ENCODE measurements around the gene STK33. TPM values are rescaled to one million over a fixed set of nuclear protein-coding genes. Genes with fewer than 3 reads are reported as not detected.

The STK33 gene
- total RNA-seq, 1 experiment from 2014 or later, result 19.5 TPM

GRCh38 chr11:8365216-8365941 lies 228.6 kb downstream of the STK33 start:
- Histone ChIP-seq H2BK20ac (ENCODE audit: low read depth, low read length, poor library complexity, severe bottlenecking) (no peak overlapping the region), H3K18ac (ENCODE audit: insufficient read length, low read depth, low read length) (no peak overlapping the region), H4K91ac (ENCODE audit: insufficient read length, low read depth, low read length) (no peak overlapping the region), H3K23ac (ENCODE audit: insufficient read length, low read depth, low read length) (no peak overlapping the region), H2BK15ac (ENCODE audit: low read depth, low read length) (no peak overlapping the region), H2BK5ac (ENCODE audit: insufficient read length, low read length) (no peak overlapping the region), H3K4ac (ENCODE audit: low read depth, low read length) (no peak overlapping the region), H4K5ac (ENCODE audit: insufficient read length, low read depth, low read length) (no peak overlapping the region), H4K8ac (replicated peaks; ENCODE audit: insufficient read length, low read depth, low read length) (no peak overlapping the region), H3K14ac (ENCODE audit: insufficient read depth, low read length) (no peak overlapping the region), H4K20me1 (ENCODE audit: control insufficient read depth, insufficient read depth, insufficient read length) (no peaks in the 10 kb centered on the region), H3K56ac (ENCODE audit: insufficient read length, low read depth, low read length) (no peak overlapping the region), H3K27me3 (ENCODE audit: insufficient read depth, low read length) (no peaks in the 10 kb centered on the region), H2AFZ (ENCODE audit: low read length) (no peak overlapping the region), H3K23me2 (ENCODE audit: insufficient read length, low read depth, low read length, poor library complexity, severe bottlenecking) (no peaks in the 10 kb centered on the region), H3K9me3 (ENCODE audit: control insufficient read depth, low read depth, low read length) (no peaks in the 10 kb centered on the region), H2AK5ac (ENCODE audit: insufficient read length, low read length) (no peak overlapping the region), H3T11ph (ENCODE audit: low read length) (no peak overlapping the region), H2BK12ac (ENCODE audit: insufficient read length, low read depth, low read length) (no peak overlapping the region), H3K79me1 (ENCODE audit: insufficient read depth, low read depth, low read length, poor library complexity, severe bottlenecking) (no peaks in the 10 kb centered on the region), H3K79me2 (ENCODE audit: insufficient read depth, low read length) (no peaks in the 10 kb centered on the region), H3K4me2 (ENCODE audit: insufficient read depth, insufficient read length, low read length) (no peak overlapping the region), H3K4me1 (ENCODE audit: insufficient read depth, low read length) (no peaks in the 10 kb centered on the region), H2BK120ac (ENCODE audit: low read depth, low read length, poor library complexity, severe bottlenecking) (no peak overlapping the region), H3K27ac (ENCODE audit: insufficient read length, low read depth, low read length) (no peak overlapping the region), H3K9ac (ENCODE audit: extremely low read depth, insufficient read length, low read length) (no peak overlapping the region)
- DNase-seq, result peak; percentile 65
- no peaks in the 10 kb centered on the region for H3K36me3 Mint-ChIP-seq (ENCODE audit: insufficient read depth in 1 of 3, low read depth in 3 of 3)
- WGBS (ENCODE audit: extremely low coverage, insufficient read length, low lambda C conversion rate), result no CpG with 5 or more reads among the region's 11 CpGs
- peaks cover 4 to 16% of the 10 kb centered on the region in 2 experiments for H3K4me1 Mint-ChIP-seq
- H3K27me3 Mint-ChIP-seq (ENCODE audit: low read depth), result no peaks in the 10 kb centered on the region; the same call in 1 of the 2 replicates
- no peaks in the 10 kb centered on the region for H3K9me3 Mint-ChIP-seq
- TF ChIP-seq CTCF (conservative IDR thresholded peaks at IDR 0.05), result peak; percentile 48
- no peak overlapping the region for H3K4me3 Mint-ChIP-seq
- H3K27ac Mint-ChIP-seq, result 0 out of 7 replicates have a peak overlapping the region, but pooled peaks of 1 of the 3 experiments have one; percentile 17

Measured in H9 (cell line).